HG03135 (cell line): ENCODE measurements around the gene SYPL1.
A peak's percentile ranks its signal among the peaks of the same experiment; 100 is the strongest.

Experiments
- ATAC-seq: cut with Tn5 transposase; IDR thresholded peaks from one replicate; pipeline ENCODE4 v1.9.1; 2021; ENCODE audit warnings: mild to moderate bottlenecking, moderate library complexity; ENCODE audit not compliant: unreplicated experiment

The SYPL1 gene

GRCh38 chr7:106122713-106123112, 10.6 kb upstream of the SYPL1 start:
- no peak for ATAC-seq

DNA sequence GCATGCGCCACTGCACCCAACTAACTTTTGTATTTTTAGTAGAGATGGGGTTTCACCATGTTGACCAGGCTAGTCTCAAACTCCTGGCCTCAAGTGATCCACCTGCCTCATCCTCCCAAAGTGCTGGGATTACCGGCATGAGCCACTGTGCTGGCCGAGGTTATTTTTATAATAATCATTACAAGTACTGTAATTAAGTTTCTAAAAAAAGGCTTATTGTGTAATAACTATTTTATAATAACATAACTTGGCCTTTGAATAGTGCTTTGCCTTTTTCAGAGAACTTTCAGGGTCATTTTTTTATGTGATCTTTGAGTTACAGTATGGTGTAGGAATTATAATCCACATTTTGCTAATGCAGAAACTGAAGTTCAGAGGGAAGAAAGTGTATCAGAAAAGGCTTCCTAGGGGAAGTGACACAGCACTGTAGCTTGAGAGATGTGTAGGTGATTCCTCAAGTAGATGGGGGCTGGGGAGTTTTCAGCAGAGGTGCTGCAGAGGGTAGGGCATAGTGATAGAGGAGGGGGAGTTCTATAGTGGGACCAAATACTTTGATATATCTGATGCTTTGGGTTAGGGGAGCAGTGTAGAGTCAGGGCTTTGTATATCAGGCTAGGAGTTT, 9.2 kb upstream of the SYPL1 start:
- no peak for ATAC-seq

DNA sequence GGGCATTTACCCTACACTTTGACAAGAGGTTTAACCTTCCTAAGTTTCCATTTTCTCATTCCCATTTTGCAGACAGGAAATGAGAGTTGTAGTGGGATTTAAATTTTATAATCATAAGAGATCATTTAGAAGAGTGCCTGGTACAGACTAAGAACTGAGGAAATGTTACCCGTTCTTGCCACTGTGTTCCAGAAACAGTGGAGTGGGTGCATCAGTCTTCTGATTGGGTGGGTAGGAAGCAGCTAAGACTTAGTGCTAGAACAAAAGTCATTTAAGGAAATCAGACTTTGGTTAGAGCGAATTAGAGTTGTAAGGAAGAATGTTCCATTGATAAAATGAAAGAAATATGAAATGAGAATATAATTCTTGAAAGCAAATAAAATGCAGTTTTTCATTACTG, 8.4 kb upstream of the SYPL1 start:
- no peak for ATAC-seq

GRCh38 chr7:106119719-106120118, 7.6 kb upstream of the SYPL1 start:
- ATAC-seq: no peak

- ATAC-seq: no peak
Measured at GRCh38 chr7:106117786-106118544, 5.9 kb upstream of the SYPL1 start.

DNA sequence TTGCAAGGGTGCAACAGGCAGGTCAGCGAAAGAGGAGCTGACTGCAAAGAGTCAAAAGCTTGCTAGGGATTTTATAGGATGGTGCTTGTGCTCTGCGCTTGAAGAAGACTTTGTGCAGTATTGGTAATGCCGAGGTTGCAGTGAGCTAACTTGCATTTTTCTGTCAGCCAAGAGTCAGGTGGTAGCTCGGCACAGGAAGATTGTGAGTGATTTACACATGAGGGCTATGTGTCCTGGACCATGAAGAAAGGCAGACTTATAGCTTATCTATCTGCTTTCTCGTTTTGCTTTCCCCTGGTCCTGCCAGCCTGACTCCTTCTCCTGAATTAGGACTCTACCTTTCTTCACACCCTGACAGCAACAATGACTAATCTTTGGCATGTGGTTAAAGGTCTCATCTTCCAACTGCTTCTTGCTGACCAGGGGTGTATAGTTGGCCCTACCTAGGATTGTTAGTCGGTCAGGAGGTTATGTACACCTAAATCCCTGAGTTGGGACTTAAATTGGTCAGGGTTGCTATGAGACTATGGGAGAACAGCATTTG, 4.1 kb upstream of the SYPL1 start:
- ATAC-seq: no peak

- ATAC-seq: no peak
Measured at GRCh38 chr7:106114716-106115383, 2.7 kb upstream of the SYPL1 start.

DNA sequence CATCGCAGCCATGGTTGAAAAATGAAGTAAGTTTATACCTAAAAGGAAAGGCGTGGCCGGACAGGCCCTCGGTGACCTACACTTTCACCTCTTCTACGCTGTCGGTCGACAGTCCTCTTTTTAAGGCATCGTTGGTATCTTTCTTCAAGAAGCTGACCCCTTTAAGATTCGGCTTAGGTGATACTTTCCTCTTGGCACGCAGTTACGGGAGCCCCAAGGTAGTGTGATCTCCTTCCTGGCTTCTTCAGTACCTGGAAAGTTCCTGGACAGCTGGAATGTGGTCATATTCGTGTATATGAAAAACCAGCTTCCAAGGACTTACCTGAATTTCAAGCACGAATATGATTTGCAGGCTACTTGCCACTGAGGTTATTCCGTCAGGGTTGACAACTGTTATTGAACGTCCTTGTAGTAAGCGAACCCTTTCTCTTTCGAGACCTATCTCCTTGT, 885 bp upstream of the SYPL1 start:
- ATAC-seq: no peak

- ATAC-seq: peak; percentile 27
Measured at GRCh38 chr7:106111655-106112117, 426 bp downstream of the SYPL1 start.

GRCh38 chr7:106110885-106111654, 1.0 kb downstream of the SYPL1 start:
- no peak for ATAC-seq

DNA sequence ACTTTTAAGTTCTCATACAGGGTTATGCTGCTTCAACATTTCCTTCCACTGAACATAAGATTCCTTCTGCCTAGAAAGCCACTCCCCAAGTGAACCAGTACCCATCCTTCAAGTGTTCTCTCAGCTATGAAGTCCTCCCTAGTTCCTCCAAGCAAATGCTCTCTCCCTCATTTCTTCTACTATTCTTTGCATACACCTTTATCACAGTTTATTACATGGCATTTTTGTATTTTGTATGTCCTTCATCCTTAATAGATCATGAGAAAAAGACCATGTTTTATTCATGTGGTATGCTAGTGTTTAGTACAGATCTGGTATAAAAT, 1.9 kb downstream of the SYPL1 start:
- no peak for ATAC-seq

DNA sequence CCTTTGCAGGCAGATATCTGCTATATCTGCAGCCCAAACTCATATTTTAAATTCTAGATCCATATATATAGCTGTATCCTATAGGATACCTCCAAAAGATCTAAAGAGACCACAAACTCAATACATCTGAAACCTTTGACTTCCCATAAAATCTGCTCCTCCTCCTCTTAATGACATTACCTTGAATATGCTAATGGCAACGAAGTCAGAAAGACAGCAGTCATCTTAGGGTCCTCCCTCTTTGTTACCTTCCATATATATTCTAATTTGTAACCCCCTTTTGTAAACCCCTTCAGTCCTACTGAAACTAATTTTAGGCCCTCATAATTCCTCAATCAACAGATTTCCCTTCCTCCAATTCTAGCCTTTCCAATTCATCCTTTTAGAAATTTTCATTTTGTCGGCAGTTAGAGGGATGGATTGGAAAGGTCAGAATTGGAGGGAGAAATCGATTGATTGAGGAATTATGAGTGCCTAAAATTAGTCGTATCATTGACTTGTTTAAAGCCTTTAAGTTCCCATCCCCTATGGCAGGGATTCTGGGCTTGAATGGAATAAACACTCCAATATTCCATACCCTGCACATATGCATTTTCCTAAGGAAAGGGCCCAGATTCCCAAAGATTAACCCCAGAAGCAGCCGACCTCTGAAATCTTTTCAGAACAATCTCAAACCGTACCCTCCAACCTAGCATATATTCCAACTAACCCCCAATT, 2.4 kb downstream of the SYPL1 start:
- no peak for ATAC-seq

DNA sequence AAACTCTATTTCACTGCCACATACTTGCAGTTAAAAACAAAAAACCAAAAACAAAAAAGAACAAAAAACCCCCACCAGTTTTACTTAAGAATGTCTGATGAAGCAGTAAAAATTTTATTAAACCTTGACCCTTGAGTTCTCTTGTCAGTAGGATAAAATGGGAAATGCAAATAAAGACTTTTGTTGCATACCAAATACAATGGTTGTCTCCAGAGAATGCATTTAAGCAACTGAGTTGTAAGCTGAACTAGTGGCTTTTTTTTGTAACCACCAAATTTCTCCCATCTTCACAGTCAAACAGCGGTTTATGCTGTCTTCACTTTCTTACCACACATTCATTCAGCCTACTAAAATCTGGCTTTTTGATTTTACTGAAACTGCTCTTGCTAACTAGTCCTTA, 3.1 kb downstream of the SYPL1 start:
- ATAC-seq: no peak

- ATAC-seq: no peak
Measured at GRCh38 chr7:106104721-106105260, 7.3 kb downstream of the SYPL1 start.

- no peak for ATAC-seq
Measured at GRCh38 chr7:106102387-106102966, 9.6 kb downstream of the SYPL1 start.

DNA sequence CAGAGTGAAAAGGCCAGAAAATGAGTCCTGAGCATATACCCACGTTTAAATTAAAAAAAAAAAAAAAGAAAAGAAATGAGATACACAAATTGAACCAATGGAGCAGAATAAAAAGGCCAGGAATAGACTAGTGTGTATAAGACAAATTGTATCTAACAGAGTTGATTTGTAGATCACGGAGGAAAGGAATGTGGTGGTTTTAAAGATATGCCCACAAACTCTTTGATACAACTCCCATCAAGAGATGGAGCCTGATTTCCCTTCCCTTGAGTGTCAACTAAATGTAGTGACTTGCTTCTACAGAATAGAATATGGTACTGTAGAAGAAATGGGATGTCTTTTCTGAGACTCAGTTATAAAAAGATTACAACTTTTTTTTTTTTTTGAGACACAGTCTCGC, 10.4 kb downstream of the SYPL1 start:
- ATAC-seq: no peak

DNA sequence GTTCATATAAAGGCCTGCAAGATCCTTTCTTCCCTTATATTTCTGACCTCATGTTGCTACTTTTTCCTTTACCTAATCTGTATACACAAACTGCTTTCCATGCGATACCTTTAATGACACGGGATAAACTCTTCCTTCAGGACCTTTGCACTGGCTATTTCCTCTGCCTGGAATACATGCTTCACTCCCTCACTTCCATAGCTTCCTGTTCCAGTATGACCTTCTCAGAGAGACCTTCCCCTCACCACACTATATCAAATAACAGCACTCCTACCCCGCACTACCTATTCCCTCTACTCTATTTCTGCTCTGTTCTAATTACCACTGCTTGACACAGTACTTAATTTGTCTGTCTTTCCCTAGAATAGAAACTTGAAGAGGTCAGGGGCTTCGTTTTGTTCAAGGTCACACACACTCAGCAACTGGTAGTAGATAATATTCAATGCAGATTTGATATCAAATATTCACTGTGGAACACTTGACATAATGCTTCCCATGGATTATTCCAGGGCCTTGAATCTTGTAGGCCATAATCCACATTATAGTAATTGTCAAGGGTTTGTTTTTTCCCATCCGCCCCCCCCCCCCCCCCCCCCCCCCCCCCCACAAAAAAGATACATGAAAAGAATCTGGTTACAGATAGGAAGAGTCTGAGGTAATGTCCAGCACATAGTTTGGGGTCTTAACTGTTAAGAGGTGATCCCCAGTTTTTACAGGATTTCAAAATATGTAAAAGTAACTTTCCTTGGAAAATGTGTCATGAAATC, 11.1 kb downstream of the SYPL1 start:
- ATAC-seq: no peak

GRCh38 chr7:106099539-106099938, 12.6 kb downstream of the SYPL1 start:
- ATAC-seq: no peak

- no peak for ATAC-seq
Measured at GRCh38 chr7:106098889-106099288, 13.2 kb downstream of the SYPL1 start.
